Kidney (tissue), 14 donors: ENCODE data around the gene CNTN4. TPM values are rescaled to one million over a fixed set of nuclear protein-coding genes. Genes with fewer than 3 reads are reported as not detected.

Source experiments
- DNase-seq, 5 donors: peaks; one replicate each; pipeline ENCODE4 v3.0.0-alpha.2; 2013 to 2020
- FAIRE-seq: peaks from 2 replicates; lab custom pipeline; 2012; peaks lifted over from hg19 to GRCh38; lab: Jason Lieb, UNC
- H3K27ac ChIP-seq, 2 donors: one replicate each; pipeline ENCODE4 v1.7.0; 2013; ENCODE audit warnings: low read depth in 2 of 2, low read length in 2 of 2, inconsistent platforms in 1 of 2
- H3K27me3 ChIP-seq: one replicate; pipeline ENCODE4 v1.7.1; 2013; ENCODE audit warnings: low read length, inconsistent platforms; ENCODE audit not compliant: control insufficient read depth, insufficient read depth
- H3K36me3 ChIP-seq, 3 donors: one replicate each; pipeline versions ENCODE4 v1.7.0 to v1.7.1; 2013; ENCODE audit warnings: low read length in 3 of 3, control low read depth in 1 of 3, inconsistent platforms in 1 of 3; ENCODE audit not compliant: insufficient read depth in 3 of 3, control insufficient read depth in 2 of 3
- H3K4me1 ChIP-seq, 3 donors: one replicate each; pipeline versions ENCODE4 v1.7.0 to v1.7.1; 2013; ENCODE audit warnings: low read length in 3 of 3, inconsistent platforms in 1 of 3, low read depth in 1 of 3; ENCODE audit not compliant: control insufficient read depth in 2 of 3, insufficient read depth in 2 of 3
- H3K4me3 ChIP-seq, 3 donors: one replicate each; pipeline versions ENCODE4 v1.7.0 to v1.8.1; 2013; ENCODE audit warnings: low read length in 3 of 3, control low read depth in 1 of 3, inconsistent platforms in 1 of 3
- H3K9ac ChIP-seq, 3 donors: one replicate each; pipeline versions ENCODE4 v1.7.0 to v1.7.1; 2013; ENCODE audit warnings: low read length in 3 of 3, control low read depth in 1 of 3, inconsistent platforms in 1 of 3
- H3K9me3 ChIP-seq, 3 donors: one replicate each; pipeline versions ENCODE4 v1.7.0 to v1.7.1; 2013; ENCODE audit warnings: low read length in 3 of 3, control low read depth in 1 of 3, inconsistent platforms in 1 of 3; ENCODE audit not compliant: control insufficient read depth in 2 of 3, insufficient read depth in 1 of 3
- CTCF ChIP-seq: IDR thresholded peaks from 3 replicates; pipeline ENCODE4 v1.5.1; 2012; ENCODE audit warnings: mild to moderate bottlenecking, moderate library complexity, borderline replicate concordance; ENCODE audit not compliant: insufficient read depth; ENCODE audit errors: extremely low read depth
- intact Hi-C: fragments of 100-400 bp; cut with DNase I; formaldehyde crosslinking; loops from one replicate; pipeline ENCODE4 v1.11.1; 2022
- polyA plus RNA-seq: library from polyadenylated mRNA; stranded (reverse); fragments of 350-450 nt; fragmentation: Illumina TruSeq; extraction: RNeasy Lipid Tissue Mini Kit (QIAGEN cat#74804); gene quantifications from one replicate; pipeline ENCODE4 v1.2.3, GENCODE V29; 2014; ENCODE audit warnings: low read depth, low replicate concordance; ENCODE audit not compliant: insufficient read depth
- total RNA-seq: library from RNA; stranded (reverse); fragmentation: NEBNext Ultra II Directional; extraction: Animal tissue kit (Norgen Biotek cat#: 25700); gene quantifications from one replicate; pipeline ENCODE4 v1.2.1, GENCODE V29; 2021
- donor health status: control.
- donor health status: control.
- donor health status: control.
- donor health status: control.
- donor health status: control.
- donor health status: DM: yes; HTN: yes; CAD: no.
- donor health status: Normal renal cell carcinoma (clear cell type).

CNTN4 gene
- total and polyA plus RNA-seq, 2 donors from 2014 or later: 2.2 to 13.4 TPM

- Histone ChIP-seq H3K4me1 (no peaks in the 10 kb centered on the region), H3K36me3 (no peaks in the 10 kb centered on the region), H3K9ac (no peak overlapping the region), H3K4me3 (no peak overlapping the region), H3K9me3 (no peaks in the 10 kb centered on the region), H3K27me3 (no peaks in the 10 kb centered on the region), H3K27ac (no peak overlapping the region)
- DNase-seq (no peak), FAIRE-seq (no peak)
- no peak for TF ChIP-seq CTCF
- intact Hi-C loops: no loop called here
These were observed 100.2 kb downstream of the CNTN4 start for GRCh38 chr3:2198776-2199279.

DNA sequence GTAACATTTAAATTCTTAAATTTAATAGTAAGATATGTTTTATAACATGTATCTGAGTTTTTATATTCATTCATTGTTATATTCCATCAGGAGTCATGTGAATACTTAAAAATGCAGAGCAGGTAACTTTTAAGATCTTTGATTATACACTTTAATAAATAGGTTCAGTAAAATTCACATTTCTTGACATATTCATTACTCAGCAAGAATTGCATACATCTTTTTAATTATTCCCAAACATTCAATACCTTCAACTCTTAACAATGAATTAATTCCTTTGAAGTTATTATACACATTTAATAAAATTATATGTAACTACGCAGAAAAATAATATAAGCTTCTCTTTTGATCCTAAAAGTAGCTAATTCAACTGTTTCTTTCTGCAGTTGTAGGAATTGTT lies 105.4 kb downstream of the CNTN4 start:
- DNase-seq: no peak
- no peak for FAIRE-seq
- Histone ChIP-seq H3K36me3 (no peaks in the 10 kb centered on the region), H3K4me3 (no peak overlapping the region), H3K9ac (no peak overlapping the region), H3K9me3 (no peaks in the 10 kb centered on the region), H3K27ac (no peak overlapping the region), H3K4me1 (no peaks in the 10 kb centered on the region), H3K27me3 (no peaks in the 10 kb centered on the region)
- no peak for TF ChIP-seq CTCF
- intact Hi-C loops: no loop called here

- no peak for TF ChIP-seq CTCF
- H3K9ac ChIP-seq: no peak overlapping the region
- FAIRE-seq: no peak
- H3K27me3 ChIP-seq: no peaks in the 10 kb centered on the region
- H3K27ac ChIP-seq: no peak overlapping the region
- H3K36me3 ChIP-seq: no peaks in the 10 kb centered on the region
- H3K4me3 ChIP-seq: no peak overlapping the region
- H3K4me1 ChIP-seq: no peaks in the 10 kb centered on the region
- intact Hi-C loops: no loop called here
- no peak for DNase-seq
- H3K9me3 ChIP-seq: no peaks in the 10 kb centered on the region
These were observed 107.0 kb downstream of the CNTN4 start for GRCh38 chr3:2205692-2206091.

DNA sequence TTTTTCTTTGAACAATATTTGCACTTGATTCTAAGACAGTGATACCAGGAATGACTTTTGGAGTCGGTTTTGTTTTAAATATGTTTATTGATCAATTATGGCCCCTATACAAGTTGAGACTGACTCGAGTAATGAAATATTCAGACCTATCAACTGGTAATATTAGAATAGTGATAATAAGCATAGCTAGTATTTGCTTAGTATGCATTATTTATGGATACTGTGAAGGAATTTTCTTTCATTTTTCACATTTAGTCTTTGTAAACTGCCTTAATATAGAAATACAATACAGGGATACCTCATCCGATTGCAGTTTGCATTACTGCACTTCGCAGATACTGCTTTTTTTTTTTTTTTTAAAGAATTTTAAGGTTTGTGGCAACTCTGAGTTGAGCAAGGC lies 107.9 kb downstream of the CNTN4 start:
- no peak overlapping the region for H3K27ac ChIP-seq
- DNase-seq (no peak), FAIRE-seq (no peak)
- no peak for TF ChIP-seq CTCF
- intact Hi-C loops: no loop called here
- H3K9me3 ChIP-seq: no peaks in the 10 kb centered on the region
- H3K27me3 ChIP-seq: no peaks in the 10 kb centered on the region
- no peaks in the 10 kb centered on the region for H3K4me1 ChIP-seq
- H3K9ac ChIP-seq: no peak overlapping the region
- no peak overlapping the region for H3K4me3 ChIP-seq
- H3K36me3 ChIP-seq: no peaks in the 10 kb centered on the region
